LNCAP (cell line): ENCODE data around the gene RCSD1.

Experiments
- CTCF ChIP-seq: fragments of 450-650 bp; IDR thresholded peaks from 2 replicates; pipeline ENCODE4 v1.5.1; 2017; ENCODE audit warnings: mild to moderate bottlenecking

Gene RCSD1

DNA sequence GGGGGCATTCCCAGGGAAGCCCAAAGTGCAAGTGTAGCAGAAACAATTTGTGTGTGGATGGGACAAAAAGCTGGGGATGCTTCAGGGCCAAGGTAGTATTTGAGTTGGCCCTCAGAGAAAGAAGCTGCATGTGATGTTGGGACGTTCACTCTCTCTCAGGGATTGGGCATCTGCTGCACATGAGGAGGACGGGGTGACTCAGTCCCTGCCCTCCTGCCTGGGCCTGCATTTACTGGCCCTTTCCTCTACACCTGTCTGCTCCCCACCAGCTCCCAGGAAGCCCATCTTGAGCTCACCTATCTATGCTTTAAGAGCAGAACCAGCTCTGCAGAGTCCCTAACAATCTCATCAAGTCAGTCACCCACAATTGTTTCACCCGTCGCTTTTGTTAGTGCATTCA, 68.3 kb downstream of the RCSD1 start:
- no peak for TF ChIP-seq CTCF

GRCh38 chr1:167701510-167701909, 71.5 kb downstream of the RCSD1 start:
- TF ChIP-seq CTCF: no peak

GRCh38 chr1:167703557-167703956, 73.5 kb downstream of the RCSD1 start:
- no peak for TF ChIP-seq CTCF

DNA sequence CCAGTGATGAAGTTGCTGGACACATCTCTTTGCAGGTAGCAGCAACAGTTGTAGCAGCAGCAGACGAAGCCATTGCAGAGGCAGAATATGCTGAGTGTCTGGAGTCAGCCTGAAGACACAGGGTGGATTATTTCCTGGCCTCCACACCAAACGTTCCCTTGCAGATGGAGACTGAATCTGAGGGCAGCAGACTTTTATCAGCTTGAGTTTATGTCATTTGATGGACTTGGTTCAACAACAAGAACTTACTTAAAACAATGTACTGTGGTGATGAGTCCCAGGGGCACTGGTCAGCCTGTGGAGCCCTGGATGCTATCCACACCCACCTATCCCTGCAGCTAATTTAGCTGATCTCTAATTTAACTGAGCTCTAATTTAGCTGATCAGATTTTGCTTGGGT, 74.7 kb downstream of the RCSD1 start:
- TF ChIP-seq CTCF: no peak

GRCh38 chr1:167705250-167705649, 75.2 kb downstream of the RCSD1 start:
- TF ChIP-seq CTCF: no peak

DNA sequence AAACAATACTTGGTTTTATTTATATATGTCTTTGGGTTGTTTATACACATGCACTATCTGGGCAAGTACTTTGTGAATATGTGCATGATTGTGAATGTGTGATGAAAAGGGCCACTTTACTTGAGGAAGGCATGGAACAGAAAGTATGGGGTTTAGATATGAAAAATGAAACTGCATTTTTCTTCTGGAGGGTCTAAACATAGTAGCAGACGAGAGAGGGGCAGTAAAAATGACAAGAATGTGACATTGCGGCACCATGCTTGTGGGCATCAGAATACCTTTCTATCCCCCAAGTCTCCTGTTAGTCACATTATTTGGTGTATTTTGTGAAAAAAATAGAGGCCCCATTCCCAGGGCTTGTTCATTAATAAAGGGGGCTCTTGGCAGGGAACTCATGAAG, 76.3 kb downstream of the RCSD1 start:
- no peak for TF ChIP-seq CTCF

DNA sequence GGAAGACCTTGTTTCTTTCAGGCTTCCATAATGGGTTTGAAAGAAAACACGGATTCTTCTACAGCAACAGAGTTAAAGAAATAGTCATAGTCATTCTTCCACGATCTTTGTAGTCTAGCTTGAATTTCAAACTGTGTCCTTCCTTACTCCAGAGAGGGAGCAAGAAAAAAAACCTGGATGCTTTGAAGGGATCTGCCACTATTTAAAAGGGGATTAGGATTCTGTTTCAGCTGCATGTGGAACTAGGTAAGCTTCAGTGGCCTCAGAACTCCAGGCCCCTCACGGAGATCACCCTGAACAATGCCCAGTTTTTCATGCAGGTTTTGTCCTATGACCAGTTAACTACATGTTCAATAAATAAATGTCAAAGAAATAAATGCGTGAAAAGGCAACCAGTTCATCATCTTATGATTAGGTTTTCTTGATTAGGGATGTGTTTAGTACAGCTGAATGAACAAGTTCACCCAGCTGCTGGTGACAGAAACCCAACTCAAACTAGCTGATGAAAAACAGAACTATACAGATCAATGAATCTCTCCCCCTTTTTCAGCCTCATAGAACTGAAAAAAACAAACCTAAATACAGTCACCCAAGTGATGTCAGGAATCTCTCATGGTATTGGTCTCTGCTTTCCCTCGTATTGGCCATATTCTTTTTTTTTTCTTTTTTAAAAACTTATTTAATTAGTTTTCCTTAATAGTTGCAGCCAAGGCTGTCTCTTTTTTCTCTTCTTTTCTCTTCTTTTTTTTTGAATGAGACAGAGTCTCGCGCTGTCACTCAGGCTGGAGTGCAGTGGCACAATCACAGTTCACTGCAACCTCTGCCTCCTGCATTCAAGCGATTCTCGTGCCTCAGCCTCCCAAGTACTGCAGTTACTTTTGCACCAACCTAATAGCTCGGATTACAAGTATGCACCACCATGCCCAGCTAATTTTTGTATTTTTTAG, 77.2 kb downstream of the RCSD1 start:
- no peak for TF ChIP-seq CTCF
